ENCODE data around the gene ACOT12. TPM values are rescaled to one million over a fixed set of nuclear protein-coding genes. Genes with fewer than 3 reads are reported as not detected.
"Not testable (repeated sequence)": the region's sequence is repeated elsewhere in the genome, so short reads cannot be mapped to it uniquely, and the experiment has no call there.

The ACOT12 gene
- 0.19 TPM for polyA plus RNA-seq (2013, experiment 1 of 2; ENCODE audit: insufficient read length)
- 0.30 TPM for polyA plus RNA-seq (2013, experiment 2 of 2; ENCODE audit: insufficient read length)

- DNase-seq: peak; percentile 19
Measured at GRCh38 chr5:81393783-81394718, at the start of gene ACOT12. ACOT12 (minus strand) TSS chr5:81394134; CDS start chr5:81394114, 20 bp downstream.

- no peak for DNase-seq
Measured at GRCh38 chr5:81435023-81435422, 41.1 kb upstream of the ACOT12 start.

DNA sequence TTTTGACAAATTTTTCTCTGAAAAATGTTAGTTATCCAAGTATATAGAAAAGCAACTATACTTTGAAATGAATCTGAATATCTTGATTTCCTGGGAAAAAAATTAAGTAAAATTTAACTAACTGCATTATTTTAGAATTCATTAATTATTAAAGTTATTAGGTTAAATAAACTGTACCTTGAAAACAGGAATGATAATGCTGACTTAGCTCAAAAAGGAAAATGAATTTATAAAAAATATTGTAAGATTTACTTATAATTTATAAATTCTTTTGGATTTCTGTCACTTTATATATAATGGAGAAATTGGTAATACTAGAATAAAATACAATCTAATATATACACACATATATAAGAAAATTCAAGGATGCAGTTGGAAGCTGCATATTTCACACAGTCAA lies 36.1 kb upstream of the ACOT12 start:
- DNase-seq: no peak

GRCh38 chr5:81429363-81429762 lies 35.4 kb upstream of the ACOT12 start:
- no peak for DNase-seq

GRCh38 chr5:81428861-81429260 lies 34.9 kb upstream of the ACOT12 start:
- peak; percentile 57 for DNase-seq

- no peak for DNase-seq
Measured at GRCh38 chr5:81428446-81428845, 34.5 kb upstream of the ACOT12 start.

GRCh38 chr5:81427566-81427965 lies 33.6 kb upstream of the ACOT12 start:
- peak; percentile 34 for DNase-seq

DNA sequence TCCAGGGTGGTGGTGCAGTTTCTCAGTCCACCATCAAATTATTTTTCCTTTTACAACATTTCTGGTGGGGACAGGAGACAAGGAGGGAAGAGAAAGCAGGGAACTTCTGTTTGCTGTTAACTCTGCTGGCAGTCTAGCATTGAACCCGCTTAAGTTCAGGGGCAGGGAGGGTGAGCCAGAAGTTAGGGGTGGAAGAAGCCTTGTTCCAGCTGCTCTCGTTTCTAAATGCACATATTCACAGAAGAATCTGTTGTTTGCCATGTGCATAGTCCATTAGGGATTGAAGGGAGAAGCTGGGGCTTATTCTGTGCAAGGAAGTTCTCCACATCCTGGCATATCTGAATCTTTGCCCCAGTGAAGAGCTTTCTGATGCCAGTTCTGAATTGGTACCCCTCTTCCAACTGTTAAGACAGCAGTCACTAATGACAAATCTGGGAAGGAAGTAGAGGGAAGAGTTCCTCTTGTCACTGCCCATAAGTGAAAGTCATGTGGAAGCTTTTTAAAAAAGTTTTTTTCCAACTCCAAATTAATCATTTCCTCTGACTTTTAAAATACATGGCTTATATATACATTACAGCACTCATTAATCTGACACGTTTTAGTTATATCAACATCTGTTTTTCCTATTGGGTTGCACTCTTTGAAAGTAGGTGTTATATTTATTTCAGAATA lies 32.6 kb upstream of the ACOT12 start:
- no peak for DNase-seq

GRCh38 chr5:81425569-81425968 lies 31.6 kb upstream of the ACOT12 start:
- DNase-seq: peak; percentile 61

DNA sequence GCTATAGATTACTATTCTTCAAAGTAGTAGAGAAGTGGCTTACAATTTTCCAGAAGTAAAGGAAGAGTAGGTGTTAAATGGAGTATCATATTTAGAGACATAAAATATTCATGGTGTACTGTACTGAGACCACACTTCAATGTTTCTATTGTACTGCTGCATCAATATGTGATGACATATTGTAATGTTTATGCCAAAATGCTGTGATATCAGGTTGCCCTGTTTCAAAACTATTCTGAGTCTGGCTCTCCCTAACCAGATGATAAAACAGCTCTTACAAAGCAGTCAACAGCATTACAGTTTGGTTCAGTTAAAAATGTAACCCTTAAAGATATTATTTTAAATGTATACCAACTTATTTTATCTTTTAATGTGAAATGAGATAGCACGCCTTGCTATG lies 30.8 kb upstream of the ACOT12 start:
- no peak for DNase-seq

GRCh38 chr5:81422671-81423070 lies 28.7 kb upstream of the ACOT12 start:
- DNase-seq: peak; percentile 76

GRCh38 chr5:81420039-81420667 lies 26.2 kb upstream of the ACOT12 start:
- peak; percentile 95 for DNase-seq

DNA sequence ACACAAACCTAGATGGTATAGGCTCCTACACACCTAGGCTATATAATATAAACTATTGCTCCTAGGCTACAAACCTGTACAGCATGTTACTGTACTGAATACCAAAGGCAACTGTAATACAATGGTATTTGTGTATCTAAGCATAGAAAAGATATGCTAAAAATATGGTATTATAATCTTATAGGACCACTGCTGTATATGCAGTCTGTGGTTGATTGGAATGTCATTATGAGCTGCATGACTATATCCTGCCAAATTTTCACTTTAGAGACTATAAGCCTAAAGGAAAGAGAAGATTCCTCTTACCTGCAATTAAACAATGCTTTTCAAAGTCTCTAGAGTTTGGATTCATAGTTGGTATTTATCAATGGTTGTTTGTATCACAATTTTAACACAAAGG lies 24.7 kb upstream of the ACOT12 start:
- peak; percentile 57 for DNase-seq

- DNase-seq: peak; percentile 42
Measured at GRCh38 chr5:81417052-81417451, 23.1 kb upstream of the ACOT12 start.

GRCh38 chr5:81409896-81410295 lies 16.0 kb upstream of the ACOT12 start:
- peak; percentile 31 for DNase-seq

DNA sequence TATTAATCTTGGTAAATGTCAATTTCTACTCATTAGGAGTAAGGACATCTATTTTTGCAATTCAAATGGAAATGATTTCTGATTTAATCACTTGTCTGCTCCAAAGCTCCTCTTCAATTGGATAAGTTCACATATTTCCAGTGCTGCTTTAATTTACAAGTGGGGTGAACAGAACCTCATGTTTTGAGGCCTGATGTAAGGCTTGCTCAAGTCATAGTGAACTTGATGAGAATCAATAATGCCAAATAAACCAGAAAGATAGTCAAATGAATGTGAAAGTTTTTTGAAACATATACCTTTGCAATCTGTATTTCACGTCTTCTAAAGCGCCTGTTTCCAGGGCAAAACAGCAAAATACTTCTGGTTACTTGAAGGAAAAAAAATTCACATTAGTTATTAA lies 15.4 kb upstream of the ACOT12 start:
- DNase-seq: no peak

DNA sequence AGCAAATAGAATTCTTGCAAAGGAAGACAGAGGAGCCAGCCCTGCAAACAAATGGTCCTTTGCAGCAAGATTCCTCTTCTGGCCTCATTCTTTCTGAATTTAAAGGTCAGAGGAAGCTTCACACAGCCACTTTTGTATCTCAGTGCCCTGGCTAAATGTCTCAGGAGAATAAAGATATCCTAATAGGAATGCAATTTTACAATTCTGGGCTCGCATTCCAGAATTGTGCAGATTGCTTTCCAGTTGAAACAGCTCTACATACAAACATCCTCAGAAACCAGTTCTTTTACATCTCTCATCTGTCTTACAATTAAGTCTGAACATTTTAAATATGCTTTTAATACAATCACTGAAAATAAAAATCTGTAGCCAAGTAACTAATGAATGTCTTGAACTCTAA lies 14.6 kb upstream of the ACOT12 start:
- DNase-seq: peak; percentile 66

- not testable (repeated sequence) for DNase-seq
Measured at GRCh38 chr5:81407811-81408210, 13.9 kb upstream of the ACOT12 start.

DNA sequence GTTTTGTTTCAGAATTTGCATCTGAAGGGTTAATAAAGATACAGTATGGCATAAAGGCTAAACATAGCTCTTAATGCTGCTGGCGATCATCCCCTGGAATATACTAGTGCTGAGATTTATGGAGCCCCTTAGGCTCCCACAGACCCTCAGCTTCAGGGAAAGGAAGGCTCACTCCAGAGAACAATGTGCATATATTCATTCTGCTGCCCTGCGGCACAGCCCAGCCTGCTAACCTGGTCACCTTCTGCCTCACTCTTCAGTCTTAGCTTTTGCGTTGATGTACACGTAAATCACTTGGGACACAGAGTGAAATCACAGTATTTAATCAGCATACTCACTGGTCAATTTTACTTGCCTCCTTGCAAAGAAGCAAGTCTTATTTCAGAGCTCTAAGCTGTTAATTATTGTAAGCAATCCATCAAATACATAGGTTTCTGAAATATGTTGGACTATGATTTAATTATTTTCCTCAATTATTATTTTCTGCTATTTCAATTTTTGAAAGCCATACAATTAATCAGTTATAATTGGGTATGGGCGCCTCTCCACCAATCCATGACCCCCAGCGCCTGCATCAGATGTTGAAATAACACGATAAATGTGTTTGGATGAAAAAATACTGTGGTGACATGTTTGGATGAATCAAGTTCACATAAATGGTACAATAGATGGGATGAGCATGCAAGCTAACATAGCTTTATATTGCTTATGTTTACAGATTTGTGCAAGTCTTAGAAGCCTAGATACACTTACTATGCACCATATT lies 11.4 kb upstream of the ACOT12 start:
- no peak for DNase-seq

DNA sequence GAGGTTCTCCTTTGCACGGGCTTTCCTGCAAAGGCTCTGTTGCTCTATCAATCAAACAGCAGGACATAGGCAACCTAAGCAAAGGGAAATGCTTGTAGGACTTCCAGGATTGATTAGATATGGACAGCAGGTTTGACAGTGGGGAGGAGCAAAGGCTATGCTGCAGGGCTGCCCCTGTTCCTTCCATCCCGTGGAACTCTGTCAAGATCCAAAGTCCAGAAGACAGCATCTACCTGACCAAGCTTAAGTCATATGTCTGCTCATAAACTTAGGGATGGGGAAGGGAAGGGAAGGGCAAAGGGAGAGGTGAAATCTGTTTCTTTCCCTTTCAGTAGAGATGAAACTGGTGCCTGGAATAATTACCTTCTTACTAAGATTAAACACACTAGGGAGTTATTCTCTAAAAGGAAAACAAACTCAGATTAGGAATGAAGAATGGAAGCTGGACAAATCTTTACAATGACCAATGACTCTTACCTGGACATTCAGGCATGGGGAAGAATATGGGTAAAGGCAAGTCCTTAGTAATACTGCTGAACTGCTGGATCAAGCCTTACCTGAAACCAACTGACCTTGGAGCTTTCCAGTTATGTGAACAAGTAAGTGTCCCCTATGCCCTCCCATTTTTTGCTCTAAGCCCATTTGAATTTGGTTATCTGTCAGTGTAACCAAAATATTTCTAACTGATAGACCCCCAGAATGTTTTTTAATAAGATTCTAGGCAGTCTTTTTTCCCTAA lies 8.4 kb upstream of the ACOT12 start:
- no peak for DNase-seq

DNA sequence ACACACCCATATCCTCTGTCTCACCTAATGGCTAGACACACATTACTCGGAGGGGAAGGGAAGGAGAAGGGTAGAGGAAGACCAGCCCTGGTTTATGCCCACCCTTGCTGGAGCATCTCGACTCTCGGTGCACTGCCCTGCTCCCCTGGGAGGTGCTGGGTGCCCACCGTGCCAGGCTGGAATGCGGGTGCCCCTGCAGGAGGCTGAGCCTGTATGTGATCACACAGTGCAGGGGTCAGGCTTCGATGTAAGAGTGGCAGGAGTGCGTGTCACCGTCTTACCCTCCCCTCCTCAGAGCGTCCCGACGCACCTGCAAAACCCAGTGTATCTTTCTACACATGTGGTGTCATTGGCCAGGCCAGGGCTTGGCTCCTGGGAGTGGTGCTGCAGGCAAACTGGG lies 7.3 kb upstream of the ACOT12 start:
- DNase-seq: no peak

DNA sequence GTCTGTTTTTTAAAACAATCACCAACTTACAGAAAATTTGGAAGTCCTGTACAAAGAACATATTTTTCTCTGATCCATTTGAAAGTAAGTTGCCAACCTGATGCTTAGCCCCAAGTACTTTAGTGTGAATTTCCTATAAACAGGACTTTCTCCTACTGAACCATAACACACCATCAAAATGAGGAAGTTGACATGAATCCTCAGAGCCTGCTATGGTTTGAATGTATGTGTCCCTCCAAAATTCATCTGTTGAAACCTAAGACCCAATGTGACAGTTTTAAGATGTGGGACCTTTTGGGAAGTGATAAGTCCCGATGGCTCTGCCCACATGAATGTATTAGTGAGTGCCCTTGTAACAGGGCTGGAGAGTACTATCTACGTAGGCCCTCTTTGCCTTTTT lies 6.4 kb upstream of the ACOT12 start:
- DNase-seq: no peak
